ENCODE data around the gene RAB7A. TPM values are rescaled to one million over a fixed set of nuclear protein-coding genes. Genes with fewer than 3 reads are reported as not detected.
A peak's percentile ranks its signal among the peaks of the same experiment; 100 is the strongest.

Gene RAB7A
- total and polyA plus RNA-seq, 2 of the 13 experiments (the other 11 are each of a cell fraction or from before 2014, with no cell fraction given): 26.5 to 182 TPM

DNA sequence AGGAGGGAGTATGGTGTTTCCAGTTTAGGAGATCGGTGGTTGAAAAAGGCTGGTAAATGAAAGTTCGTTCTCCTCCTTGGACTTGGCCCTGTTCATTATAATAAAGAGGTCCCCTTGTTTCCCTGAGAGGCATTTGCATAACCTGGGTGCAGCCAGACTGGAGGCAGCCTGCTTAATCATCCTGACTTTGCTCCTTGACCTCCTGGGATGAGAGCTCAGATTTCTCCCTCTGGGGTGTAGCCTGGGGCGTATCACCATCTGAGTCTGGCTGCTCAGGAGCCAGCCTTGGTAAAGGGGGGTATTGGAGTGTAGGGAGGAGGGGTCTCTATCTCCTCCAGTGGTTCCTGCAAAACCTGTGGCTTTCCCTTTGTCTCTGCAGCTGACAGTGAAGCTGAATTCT, 132.2 kb downstream of the RAB7A start:
- H3K4me2 ChIP-seq (ENCODE audit: low read depth, low read length): no peak overlapping the region
- TF ChIP-seq TEAD2 (CRISPR knock-in tag; IDR thresholded peaks at IDR 0.05) (no peak), ZFP90 (CRISPR knock-in tag; IDR thresholded peaks at IDR 0.05; ENCODE audit: borderline replicate concordance) (no peak), ZNF879 (CRISPR knock-in tag; IDR thresholded peaks at IDR 0.05) (no peak), FOXO1 (CRISPR knock-in tag; IDR thresholded peaks at IDR 0.05) (no peak), ZNF891 (CRISPR knock-in tag; IDR thresholded peaks at IDR 0.05) (no peak), ZNF17 (CRISPR knock-in tag; IDR thresholded peaks at IDR 0.05) (no peak), XRCC5 (optimal IDR thresholded peaks at IDR 0.05; ENCODE audit: low read length) (no peak), ISL2 (CRISPR knock-in tag; IDR thresholded peaks at IDR 0.05) (no peak), ZNF510 (CRISPR knock-in tag; IDR thresholded peaks at IDR 0.05; ENCODE audit: low read depth) (no peak)
- TF ChIP-seq, protein P1, sequence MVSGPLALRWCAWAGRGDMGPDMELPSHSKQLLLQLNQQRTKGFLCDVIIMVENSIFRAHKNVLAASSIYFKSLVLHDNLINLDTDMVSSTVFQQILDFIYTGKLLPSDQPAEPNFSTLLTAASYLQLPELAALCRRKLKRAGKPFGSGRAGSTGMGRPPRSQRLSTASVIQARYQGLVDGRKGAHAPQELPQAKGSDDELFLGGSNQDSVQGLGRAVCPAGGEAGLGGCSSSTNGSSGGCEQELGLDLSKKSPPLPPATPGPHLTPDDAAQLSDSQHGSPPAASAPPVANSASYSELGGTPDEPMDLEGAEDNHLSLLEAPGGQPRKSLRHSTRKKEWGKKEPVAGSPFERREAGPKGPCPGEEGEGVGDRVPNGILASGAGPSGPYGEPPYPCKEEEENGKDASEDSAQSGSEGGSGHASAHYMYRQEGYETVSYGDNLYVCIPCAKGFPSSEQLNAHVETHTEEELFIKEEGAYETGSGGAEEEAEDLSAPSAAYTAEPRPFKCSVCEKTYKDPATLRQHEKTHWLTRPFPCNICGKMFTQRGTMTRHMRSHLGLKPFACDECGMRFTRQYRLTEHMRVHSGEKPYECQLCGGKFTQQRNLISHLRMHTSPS (CRISPR knock-in tag; IDR thresholded peaks at IDR 0.05; ENCODE audit: low read depth): no peak
- H3K9ac ChIP-seq (ENCODE audit: insufficient read depth, low read depth, low read length): no peak overlapping the region
- no TSS peak for BruUV-seq (replicated peaks)
- WGBS (ENCODE audit: low lambda C conversion rate): 6% methylated on average over 2 of the region's 3 CpGs
- peaks cover 59% of the 10 kb centered on the region for H3K9me3 ChIP-seq (ENCODE audit: low read length)
- H3K4me3 ChIP-seq (replicated peaks in 1 of 3; ENCODE audit: insufficient read depth in 1 of 3, low read depth in 2 of 3, low read length in 3 of 3): no peak overlapping the region
- ATAC-seq: peak; percentile 56
- ChIA-PET CTCF (ENCODE audit: low intra/inter-chr PET ratio, low total read pairs) (no interaction called here), POLR2A (no interaction called here)
- H3K36me3 ChIP-seq (replicated peaks in 1 of 2; ENCODE audit: control insufficient read depth in 1 of 2, insufficient read depth in 2 of 2, low read length in 2 of 2): no peaks in the 10 kb centered on the region
- H3K27me3 ChIP-seq (ENCODE audit: control insufficient read depth in 1 of 2, insufficient read depth in 2 of 2, low read length in 2 of 2): peaks cover 0 to 1% of the 10 kb centered on the region in 2 experiments; a peak in 1 of 5 replicates
- no peaks in the 10 kb centered on the region for H4K20me1 ChIP-seq (ENCODE audit: insufficient read depth, low read length)
- intact Hi-C loops (cut with micrococcal nuclease; ENCODE audit: unreplicated experiment) (no loop called here), in situ Hi-C loops (cut with HindIII; ENCODE audit: extremely low pct_ligation_motif_present, low pct_unique_long_range_greater_than_20kb) (no loop called here)
- no peak for FAIRE-seq
- H3K27ac ChIP-seq (ENCODE audit: extremely low read length, insufficient read depth, low read length): no peak overlapping the region
- H3K4me1 ChIP-seq (ENCODE audit: insufficient read depth, low read length): no peaks in the 10 kb centered on the region
- no peaks in the 10 kb centered on the region for H3K79me2 ChIP-seq (ENCODE audit: insufficient read depth, low read length)
- H2AFZ ChIP-seq (ENCODE audit: low read length): no peak overlapping the region
- no peak for DNase-seq (ENCODE audit: low spot score)
